Mucosa of stomach (tissue), 1 donor: Measurements from ENCODE around the gene MASP1.
"Not testable (repeated sequence)": the region's sequence is repeated elsewhere in the genome, so short reads cannot be mapped to it uniquely, and the experiment has no call there.

ENCODE experiments used
- H3K27me3 ChIP-seq: one replicate; pipeline ENCODE4 v1.7.0; 2013; ENCODE audit warnings: mild to moderate bottlenecking, low read length; ENCODE audit not compliant: control insufficient read depth, insufficient read depth
- H3K36me3 ChIP-seq: one replicate; pipeline ENCODE4 v1.7.0; 2013; ENCODE audit warnings: low read length; ENCODE audit not compliant: control insufficient read depth, insufficient read depth
- H3K4me1 ChIP-seq: one replicate; pipeline ENCODE4 v1.7.0; 2013; ENCODE audit warnings: mild to moderate bottlenecking, low read length; ENCODE audit not compliant: control insufficient read depth, insufficient read depth
- H3K4me3 ChIP-seq: one replicate; pipeline ENCODE4 v1.7.0; 2013; ENCODE audit warnings: low read length
- H3K9ac ChIP-seq: one replicate; pipeline ENCODE4 v1.7.0; 2013; ENCODE audit warnings: mild to moderate bottlenecking, low read length, moderate library complexity
- H3K9me3 ChIP-seq: one replicate; pipeline ENCODE4 v1.7.0; 2013; ENCODE audit warnings: mild to moderate bottlenecking, low read length, moderate library complexity; ENCODE audit not compliant: control insufficient read depth
- donor health status: Pancreatic carcinoma.

MASP1 gene

DNA sequence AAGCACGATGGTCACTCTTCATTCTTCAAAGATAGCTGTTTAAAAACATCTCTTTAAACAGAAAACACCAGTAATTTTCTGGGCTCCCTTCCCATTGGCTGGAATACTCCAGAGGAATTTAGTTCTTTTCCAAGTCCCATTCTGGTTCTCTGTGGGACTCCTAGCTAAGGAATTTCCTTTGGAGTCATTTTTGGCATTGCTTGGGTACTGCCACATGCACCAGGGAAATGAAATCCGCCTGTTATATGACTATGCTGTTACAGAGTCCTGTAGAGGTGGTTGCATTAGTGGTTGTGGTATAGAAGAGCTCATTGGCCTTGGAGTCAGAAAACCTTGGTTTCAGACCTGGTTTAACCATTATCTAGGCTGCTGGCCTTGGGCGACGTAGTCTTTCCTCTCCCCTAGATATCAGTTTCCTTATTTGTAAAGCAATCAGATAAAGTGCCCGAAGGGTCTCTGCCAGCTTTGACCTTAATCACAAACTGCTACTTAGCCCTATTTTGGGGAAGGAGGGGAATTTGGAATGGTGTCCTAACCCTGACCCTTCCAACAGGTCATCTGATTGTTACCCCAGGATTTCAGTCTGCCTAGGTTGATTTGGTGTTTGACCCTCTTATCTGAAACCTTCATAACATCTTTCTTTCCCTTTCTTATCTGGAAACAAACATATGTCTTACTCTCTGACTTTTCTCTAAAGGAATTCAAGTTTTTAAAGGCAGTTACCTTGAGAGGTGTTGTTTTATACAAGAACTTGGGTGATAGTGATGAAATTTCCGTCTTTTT lies 80.8 kb downstream of the MASP1 start:
- peaks cover 35% of the 10 kb centered on the region for H3K4me1 ChIP-seq
- no peaks in the 10 kb centered on the region for H3K36me3 ChIP-seq
- H3K4me3 ChIP-seq: no peak overlapping the region
- no peaks in the 10 kb centered on the region for H3K9me3 ChIP-seq
- no peak overlapping the region for H3K9ac ChIP-seq
- H3K27me3 ChIP-seq: no peaks in the 10 kb centered on the region

DNA sequence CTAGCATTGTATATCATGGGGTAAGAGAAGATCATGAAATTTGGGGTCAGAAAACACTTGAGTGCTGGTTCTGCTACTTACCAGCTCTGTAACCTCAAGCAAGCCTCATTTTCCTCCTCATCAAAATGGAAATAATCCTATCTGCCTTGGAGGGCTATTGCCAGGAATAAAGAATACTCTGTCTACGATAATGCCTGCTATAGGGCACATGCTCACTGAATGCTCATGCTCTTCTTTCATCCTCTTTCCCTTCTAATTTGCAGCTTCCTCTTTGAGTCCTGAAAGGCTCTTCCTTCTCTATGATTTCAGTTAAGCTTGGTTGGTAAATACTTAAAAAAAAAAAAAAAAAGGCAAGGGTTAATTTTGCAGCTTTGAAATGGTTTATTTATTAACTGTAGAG lies 81.4 kb downstream of the MASP1 start:
- Histone ChIP-seq H3K4me1 (peaks cover 35% of the 10 kb centered on the region), H3K9ac (no peak overlapping the region), H3K4me3 (no peak overlapping the region), H3K9me3 (no peaks in the 10 kb centered on the region), H3K36me3 (no peaks in the 10 kb centered on the region), H3K27me3 (no peaks in the 10 kb centered on the region)

DNA sequence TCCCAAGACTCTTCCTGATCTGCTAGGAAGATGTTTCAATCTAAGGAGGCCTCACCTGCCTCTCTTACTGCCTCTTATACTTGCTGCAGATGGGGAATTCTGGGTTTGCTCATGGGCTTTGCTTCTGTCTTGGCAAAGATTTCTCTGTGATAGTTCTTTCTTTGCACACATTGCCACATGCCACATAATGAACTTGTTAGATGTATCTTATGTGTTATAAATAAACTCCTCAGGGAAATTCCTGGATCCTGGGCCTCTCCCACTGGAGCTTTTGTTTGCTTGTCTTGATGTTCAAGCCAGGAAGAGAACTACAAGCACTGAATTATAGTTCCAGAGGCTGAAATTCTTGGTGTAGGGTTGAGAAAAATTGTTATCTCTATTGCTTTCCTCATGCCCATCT lies 82.0 kb downstream of the MASP1 start:
- Histone ChIP-seq H3K9me3 (no peaks in the 10 kb centered on the region), H3K4me1 (peaks cover 35% of the 10 kb centered on the region), H3K36me3 (no peaks in the 10 kb centered on the region), H3K27me3 (no peaks in the 10 kb centered on the region), H3K4me3 (no peak overlapping the region), H3K9ac (no peak overlapping the region)

DNA sequence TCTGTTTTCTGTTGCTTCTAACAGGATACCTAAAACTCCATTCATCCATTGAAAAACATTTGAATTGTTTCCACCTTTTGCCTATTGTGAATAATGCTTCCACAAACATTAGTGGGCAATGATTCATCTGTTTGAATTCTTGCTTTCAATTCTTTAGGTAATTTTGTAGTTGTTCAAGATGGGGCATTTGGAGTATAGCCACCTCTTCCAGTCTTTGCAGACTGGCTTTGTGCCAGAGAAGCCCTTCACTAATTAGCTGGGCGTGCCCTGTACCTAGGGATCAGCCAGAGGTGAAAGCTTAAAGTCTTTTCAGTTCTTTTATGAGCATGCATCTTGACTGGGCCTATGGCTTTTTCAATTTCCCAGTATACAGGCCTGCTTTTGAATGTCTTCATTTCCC lies 83.4 kb downstream of the MASP1 start:
- H3K9me3 ChIP-seq: no peaks in the 10 kb centered on the region
- peaks cover 35% of the 10 kb centered on the region for H3K4me1 ChIP-seq
- no peak overlapping the region for H3K4me3 ChIP-seq
- no peaks in the 10 kb centered on the region for H3K36me3 ChIP-seq
- no peak overlapping the region for H3K9ac ChIP-seq
- H3K27me3 ChIP-seq: no peaks in the 10 kb centered on the region

DNA sequence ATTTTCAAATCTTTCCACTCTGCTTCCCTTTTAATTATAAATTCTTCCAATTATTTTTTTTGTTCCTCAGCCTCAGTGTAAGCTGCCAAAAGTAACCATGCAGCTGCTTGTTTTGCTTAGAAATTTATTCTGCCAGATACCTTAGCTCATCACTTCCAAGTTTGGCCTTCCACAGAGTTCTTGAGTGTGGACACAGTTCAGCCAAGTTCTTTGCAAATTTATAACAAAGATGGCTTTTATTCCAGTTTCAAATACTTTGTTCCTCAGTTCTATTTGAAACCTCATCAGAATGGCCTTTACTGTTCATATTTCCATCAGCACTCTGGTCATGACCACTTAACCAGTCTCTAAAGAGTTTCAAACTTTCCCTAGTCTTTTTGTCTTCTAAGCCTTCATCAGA lies 83.9 kb downstream of the MASP1 start:
- Histone ChIP-seq H3K9ac (no peak overlapping the region), H3K36me3 (no peaks in the 10 kb centered on the region), H3K9me3 (no peaks in the 10 kb centered on the region), H3K27me3 (no peaks in the 10 kb centered on the region), H3K4me3 (no peak overlapping the region), H3K4me1 (peaks cover 35% of the 10 kb centered on the region)

DNA sequence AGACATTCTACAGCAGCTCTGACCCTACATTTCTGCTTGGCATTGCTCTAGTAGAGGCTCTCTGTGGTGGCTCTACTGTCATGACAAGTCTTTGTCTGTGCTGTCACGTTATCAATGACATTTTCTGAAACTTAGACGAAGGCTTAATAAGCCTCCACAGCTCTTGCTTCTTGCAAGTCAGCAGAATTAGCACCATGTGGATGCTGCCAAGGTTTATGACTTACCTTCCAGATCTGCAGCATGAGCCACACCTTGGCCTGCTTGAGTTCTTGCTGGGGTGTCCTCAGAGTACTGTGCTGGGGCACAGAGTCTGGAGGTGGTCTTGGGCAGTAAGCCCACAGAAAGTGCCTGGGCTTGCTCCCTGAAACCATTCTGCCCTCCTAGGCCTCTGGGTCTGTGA lies 84.5 kb downstream of the MASP1 start:
- Histone ChIP-seq H3K4me3 (no peak overlapping the region), H3K27me3 (no peaks in the 10 kb centered on the region), H3K4me1 (peaks cover 35% of the 10 kb centered on the region), H3K36me3 (no peaks in the 10 kb centered on the region), H3K9me3 (no peaks in the 10 kb centered on the region), H3K9ac (no peak overlapping the region)

DNA sequence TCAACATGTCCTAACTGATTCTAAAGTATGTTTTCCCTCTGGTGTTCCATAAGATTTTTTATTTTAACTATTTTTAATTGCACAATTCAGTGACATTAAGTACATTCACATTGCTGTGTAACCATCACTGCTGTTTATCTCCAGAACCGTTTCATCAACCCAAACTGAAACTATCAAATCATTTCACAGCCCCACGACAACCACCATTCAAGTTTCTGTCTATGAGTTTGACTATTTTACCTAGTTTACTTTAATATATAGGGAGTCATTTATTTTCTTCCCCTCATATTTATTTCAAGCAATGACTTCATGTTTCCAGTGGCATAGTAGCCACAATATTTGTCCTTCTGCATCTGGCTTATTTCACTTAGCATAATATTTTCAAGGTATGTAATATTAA lies 85.9 kb downstream of the MASP1 start:
- H3K4me1 ChIP-seq: peaks cover 24% of the 10 kb centered on the region
- H3K4me3 ChIP-seq: no peak overlapping the region
- H3K36me3 ChIP-seq: no peaks in the 10 kb centered on the region
- no peak overlapping the region for H3K9ac ChIP-seq
- no peaks in the 10 kb centered on the region for H3K9me3 ChIP-seq
- no peaks in the 10 kb centered on the region for H3K27me3 ChIP-seq

DNA sequence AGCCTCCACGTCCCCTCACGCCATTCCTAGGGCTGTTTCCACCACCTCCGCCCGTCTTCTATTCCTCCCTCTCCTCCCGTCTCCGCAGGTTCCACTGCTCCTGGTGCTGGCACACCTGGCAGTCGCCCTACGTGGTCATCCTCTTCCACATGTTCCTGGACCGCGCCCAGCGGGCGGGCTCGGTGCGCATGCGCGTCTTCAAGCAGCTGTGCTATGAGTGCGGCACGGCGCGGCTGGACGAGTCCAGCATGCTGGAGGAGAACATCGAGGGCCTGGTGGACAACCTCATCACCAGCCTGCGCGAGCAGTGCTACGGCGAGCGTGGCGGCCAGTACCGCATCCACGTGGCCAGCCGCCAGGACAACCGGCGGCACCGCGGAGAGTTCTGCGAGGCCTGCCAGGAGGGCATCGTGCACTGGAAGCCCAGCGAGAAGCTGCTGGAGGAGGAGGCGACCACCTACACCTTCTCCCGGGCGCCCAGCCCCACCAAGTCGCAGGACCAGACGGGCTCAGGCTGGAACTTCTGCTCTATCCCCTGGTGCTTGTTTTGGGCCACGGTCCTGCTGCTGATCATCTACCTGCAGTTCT lies 92.0 kb downstream of the MASP1 start:
- not testable (repeated sequence) for H3K36me3 ChIP-seq, H3K27me3 ChIP-seq, H3K9me3 ChIP-seq, H3K4me1 ChIP-seq, H3K4me3 ChIP-seq, H3K9ac ChIP-seq

- H3K4me1 ChIP-seq: no peaks in the 10 kb centered on the region
- no peaks in the 10 kb centered on the region for H3K9me3 ChIP-seq
- no peak overlapping the region for H3K4me3 ChIP-seq
- H3K36me3 ChIP-seq: no peaks in the 10 kb centered on the region
- H3K27me3 ChIP-seq: no peaks in the 10 kb centered on the region
- no peak overlapping the region for H3K9ac ChIP-seq
Observed at GRCh38 chr3:187198490-187198889, 93.0 kb downstream of the MASP1 start.

- Histone ChIP-seq H3K36me3 (no peaks in the 10 kb centered on the region), H3K9me3 (no peaks in the 10 kb centered on the region), H3K4me1 (no peaks in the 10 kb centered on the region), H3K4me3 (no peak within 1 kb of the TSS), H3K9ac (no peak within 1 kb of the TSS), H3K27me3 (no peaks in the 10 kb centered on the region)
Observed at GRCh38 chr3:187197335-187197649, 94.2 kb downstream of the MASP1 start, which contains the start of gene RTP1. RTP1 (plus strand) TSS chr3:187197486; CDS start chr3:187197516, 30 bp downstream.

GRCh38 chr3:187196573-187197334 lies 94.8 kb downstream of the MASP1 start:
- Histone ChIP-seq H3K36me3 (no peaks in the 10 kb centered on the region), H3K27me3 (no peaks in the 10 kb centered on the region), H3K4me1 (no peaks in the 10 kb centered on the region), H3K9me3 (no peaks in the 10 kb centered on the region), H3K9ac (no peak overlapping the region), H3K4me3 (no peak overlapping the region)

GRCh38 chr3:187193181-187193580 lies 98.4 kb downstream of the MASP1 start:
- no peak overlapping the region for H3K4me3 ChIP-seq

More at GRCh38 chr3:187193181-187193580, 98.4 kb downstream of the MASP1 start:
- Histone ChIP-seq H3K4me1 (no peaks in the 10 kb centered on the region), H3K9ac (no peak overlapping the region), H3K27me3 (no peaks in the 10 kb centered on the region), H3K36me3 (no peaks in the 10 kb centered on the region), H3K9me3 (no peaks in the 10 kb centered on the region)
